HG02938 (cell line): Measurements from ENCODE around the gene OR6C70.
"Not testable (repeated sequence)": the region's sequence is repeated elsewhere in the genome, so short reads cannot be mapped to it uniquely, and the experiment has no call there.

Source experiments
- ATAC-seq: cut with Tn5 transposase; IDR thresholded peaks from one replicate; pipeline ENCODE4 v1.9.1; 2021; ENCODE audit warnings: mild to moderate bottlenecking, moderate library complexity; ENCODE audit not compliant: unreplicated experiment

Gene OR6C70

DNA sequence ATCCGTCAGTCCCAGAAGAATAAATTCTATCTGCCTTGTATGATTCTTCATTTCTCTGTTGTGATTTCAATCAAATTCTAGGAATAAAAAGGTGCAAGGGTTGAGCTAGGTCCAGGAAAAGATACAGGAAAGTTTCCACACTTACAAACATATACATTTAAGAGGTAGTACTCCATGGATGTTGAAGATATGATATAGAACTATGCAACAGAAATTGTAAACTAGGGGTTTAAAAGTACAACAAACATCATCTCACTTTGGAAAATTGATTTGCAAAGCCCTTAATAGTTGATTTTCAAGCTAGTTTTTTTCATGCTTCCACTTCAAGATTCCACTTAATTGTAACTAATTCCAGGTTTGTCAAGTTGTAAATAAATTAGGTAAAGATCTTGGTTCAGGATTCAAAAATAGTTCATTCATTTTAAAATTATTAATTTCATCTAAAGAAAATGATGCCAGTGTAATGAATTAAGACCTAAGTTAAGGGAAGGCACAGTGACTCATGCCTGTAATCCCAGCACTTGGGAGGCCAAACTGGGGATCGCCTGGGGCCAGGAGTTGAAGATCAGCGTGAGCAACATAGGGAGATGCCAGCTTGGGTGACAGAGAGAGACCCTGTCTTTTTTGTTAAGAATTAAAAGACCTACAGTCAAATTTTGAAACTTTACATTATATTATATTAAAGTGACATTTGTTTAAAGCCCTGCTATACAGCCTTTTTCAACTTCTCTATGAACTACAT is at the start of gene OR6C70:
TSS of gene OR6C70 (minus strand) at position 51 of the 742 bp plus-strand sequence. CDS start at position 51, 0 bp downstream.
- ATAC-seq = no peak

DNA sequence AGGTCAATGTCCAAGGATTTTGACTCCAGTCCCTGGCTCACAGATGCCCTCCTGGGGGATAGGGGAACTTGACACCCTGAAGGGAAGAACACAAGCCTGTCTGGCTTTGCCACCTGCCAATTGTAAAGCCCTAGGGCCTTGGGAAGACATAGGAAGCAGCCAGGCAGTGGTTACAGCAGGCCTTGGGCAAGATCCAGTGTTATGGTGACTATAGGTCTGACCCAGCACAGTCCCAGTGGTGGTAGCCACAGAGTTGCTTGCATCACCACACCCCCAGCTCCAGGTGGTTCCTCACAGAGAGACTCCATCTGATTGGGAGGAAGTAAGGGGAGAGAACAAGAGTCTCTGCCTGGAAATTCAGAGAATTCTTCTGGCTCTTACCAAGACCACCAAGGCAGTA is 46.5 kb upstream of the OR6C70 start:
- ATAC-seq = no peak

DNA sequence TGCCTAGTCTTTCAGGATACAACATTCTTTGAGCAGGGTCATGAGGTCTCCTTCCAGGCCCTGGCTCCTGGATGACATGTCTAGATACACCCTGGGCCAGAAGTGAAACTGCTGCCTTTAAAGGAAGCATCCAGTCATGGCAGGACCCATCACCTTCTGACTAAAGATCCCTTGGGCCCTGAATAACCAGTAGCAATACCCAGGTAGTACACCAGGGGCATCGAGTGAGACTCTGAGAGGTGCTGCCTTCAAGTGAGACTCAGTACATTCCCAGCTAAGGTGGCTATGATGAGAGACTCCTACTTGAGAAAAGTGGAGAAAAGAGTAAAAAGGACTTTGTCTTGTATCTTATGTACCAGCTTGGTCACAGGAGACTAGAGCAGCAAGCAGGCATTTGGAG is 45.8 kb upstream of the OR6C70 start:
- no peak for ATAC-seq

DNA sequence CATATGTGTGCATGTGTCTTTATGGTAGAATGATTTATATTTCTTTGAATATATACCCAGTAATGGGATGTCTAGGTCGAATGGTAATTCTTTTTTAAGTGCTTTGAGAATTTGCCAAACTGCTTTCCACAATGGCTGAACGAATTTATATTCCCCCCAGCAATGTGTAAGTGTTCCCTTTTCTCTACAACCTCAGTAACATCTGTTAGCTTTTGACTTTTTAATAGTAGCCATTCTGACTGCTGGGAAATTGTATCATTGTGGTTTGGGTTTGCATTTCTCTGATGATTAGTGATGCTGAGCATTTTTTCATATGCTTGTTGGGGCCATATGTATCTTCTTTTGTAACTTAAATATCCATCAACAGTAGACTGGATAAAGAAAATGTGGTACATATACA is 31.7 kb upstream of the OR6C70 start:
- ATAC-seq = no peak

DNA sequence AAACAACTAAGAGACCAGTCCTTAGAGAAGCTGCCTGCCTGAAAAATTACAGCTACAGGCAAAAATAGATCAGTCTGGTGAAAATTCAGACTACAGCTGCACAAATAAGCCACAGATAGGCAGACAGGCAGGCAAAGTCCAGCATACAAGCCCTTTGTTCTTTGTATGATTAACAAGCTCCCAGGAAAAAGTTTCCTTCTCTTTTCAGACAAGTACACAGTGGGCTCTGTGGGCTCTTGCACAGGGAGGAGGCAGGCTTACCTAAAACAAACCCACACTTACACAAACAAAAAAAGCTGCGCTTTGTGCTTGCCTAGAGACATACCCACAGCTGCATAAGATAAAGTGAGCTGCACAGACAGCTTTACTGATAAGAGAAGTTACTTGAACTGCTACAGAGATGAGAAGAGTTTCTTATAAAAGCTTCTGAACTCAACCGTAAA is 29.9 kb upstream of the OR6C70 start:
- no peak for ATAC-seq

DNA sequence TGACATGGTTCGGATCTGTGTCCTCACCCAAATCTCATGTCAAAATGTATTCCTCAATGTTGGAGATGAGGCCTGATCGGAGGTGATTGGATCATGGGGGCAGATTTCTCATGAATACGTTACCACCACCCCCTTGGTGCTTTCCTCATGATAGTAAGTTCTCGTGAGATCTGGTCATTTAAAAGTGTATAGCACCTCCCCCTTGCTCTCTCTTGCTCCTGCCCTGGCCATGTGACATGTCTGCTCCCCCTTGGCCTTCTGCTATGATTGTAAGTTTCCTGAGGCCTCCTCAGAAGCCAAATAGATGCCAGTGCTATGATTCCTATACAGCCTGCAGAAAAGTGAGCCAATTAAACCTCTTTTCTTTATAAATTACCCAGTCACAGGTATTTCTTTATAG is 29.3 kb upstream of the OR6C70 start:
- no peak for ATAC-seq

DNA sequence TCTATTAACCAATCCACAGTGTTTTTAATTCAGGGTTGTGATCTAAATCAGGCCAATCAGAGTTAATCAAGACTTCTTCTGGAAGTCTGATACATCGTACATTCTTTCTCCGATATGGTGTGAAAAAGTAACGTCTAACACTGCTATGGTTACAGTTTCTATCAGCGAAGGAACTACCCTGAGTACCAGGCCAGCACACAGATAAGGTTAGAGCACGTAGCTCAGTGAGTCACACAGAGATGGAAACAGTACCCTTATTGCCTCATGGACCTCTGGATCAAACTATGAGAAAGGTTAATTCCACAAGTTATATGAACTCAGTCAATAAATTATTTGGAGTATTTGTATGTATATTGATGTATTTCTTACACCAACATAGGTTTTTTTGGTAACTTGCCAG is 25.6 kb upstream of the OR6C70 start:
- no peak for ATAC-seq

DNA sequence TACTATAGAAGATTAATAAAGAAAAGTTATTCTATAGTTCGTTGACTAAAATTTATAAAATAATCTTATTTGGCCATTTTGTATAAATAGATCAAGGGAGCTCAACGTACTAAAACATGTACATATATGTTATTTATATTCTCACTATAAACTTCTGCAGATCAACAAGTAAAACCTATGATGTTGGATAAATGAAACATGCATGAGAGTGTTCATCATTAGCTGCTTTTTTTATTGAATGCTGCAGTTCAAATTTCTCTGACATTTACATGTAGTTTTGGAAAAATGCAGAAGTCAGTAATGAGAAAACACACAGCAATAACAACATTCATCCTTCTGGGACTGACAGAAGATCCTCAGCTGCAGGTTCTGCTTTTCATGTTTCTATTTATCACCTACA is 22.1 kb upstream of the OR6C70 start, which contains the start of gene OR6C68:
TSS of gene OR6C68 (plus strand) at position 301 of the 400 bp plus-strand sequence. CDS start at position 301, 0 bp downstream.
- ATAC-seq = no peak

DNA sequence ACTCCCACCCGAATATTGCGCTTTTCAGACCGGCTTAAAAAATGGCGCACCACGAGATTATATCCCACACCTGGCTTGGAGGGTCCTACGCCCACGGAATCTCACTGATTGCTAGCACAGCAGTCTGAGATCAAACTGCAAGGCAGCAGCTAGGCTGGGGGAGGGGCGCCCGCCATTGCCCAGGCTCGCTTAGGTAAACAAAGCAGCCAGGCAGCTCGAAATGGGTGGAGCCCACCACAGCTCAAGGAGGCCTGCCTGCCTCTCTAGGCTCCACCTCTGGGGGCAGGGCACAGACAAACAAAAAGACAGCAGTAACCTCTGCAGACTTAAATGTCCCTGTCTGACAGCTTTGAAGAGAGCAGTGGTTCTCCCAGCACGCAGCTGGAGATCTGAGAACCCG is 14.3 kb upstream of the OR6C70 start:
- ATAC-seq = not testable (repeated sequence)

DNA sequence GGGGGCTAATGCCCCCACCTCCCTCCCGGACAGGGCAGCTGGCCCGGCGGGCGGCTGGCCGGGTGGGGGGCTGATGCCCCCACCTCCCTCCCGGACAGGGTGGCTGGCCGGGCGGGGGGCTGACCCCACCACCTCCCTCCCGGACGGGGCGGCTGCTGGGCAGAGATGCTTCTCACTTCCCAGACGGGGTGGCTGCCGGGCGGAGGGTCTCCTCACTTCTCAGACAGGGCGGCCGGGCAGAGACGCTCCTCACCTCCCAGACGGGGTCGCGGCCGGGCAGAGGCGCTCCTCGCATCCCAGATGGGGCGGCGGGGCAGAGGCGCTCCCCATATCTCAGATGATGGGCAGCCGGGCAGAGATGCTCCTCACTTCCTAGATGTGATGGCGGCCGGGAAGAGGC is 9.2 kb upstream of the OR6C70 start:
- ATAC-seq = not testable (repeated sequence)

DNA sequence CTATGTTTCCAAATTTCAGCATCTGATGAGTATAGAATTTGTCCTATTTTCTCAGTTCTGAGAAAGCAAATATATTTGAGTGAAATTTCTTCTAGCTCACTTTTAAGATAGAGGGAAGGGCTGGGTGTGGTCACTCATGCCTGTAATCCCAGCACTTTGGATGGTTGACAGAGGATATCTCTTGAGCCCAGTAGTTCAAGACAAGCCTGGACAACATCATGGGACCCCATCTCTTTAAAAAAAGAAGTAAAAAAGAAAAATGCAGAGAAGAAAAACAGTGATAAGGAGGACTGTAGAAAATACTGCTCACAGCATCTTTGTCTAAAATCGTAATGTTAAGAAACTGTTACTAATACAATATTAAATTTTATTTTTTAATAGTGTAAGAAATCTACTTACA is 2.3 kb upstream of the OR6C70 start:
- ATAC-seq = no peak

DNA sequence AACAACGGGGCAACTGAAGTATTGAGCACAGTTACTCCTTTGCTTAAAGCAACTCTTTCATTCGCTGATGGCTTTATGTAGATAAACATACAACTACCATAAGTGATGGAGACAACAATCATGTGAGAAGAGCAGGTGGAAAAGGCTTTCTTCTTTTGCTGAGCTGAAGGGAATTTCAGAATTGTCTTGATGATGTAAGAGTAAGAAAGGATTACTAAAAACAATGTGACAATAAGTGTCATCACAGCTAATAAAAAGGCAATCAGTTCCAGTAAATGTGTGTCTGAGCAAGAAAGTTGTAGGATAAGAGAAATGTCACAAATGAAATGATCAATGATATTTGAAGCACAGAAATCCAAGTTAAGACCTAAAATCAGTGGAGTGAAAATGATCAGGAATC is 647 bp downstream of the OR6C70 start:
- no peak for ATAC-seq

DNA sequence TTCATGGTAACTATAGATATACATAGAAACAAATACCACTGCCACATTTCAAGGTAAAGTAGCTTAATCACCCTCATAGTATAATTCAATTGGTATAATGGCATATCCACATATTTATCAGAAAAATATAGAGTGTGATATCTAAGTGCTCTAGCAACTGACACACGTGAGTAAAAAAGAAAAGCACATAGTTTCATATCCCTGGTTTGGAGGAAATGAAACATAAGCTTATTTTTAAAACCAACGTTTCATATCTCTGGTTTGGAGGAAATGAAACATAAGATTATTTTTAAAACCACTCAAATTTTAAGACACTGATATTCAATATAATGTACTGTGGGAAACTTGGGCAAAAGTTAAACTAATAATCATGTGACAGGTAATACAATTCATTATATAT is 2.1 kb downstream of the OR6C70 start:
- ATAC-seq = no peak

DNA sequence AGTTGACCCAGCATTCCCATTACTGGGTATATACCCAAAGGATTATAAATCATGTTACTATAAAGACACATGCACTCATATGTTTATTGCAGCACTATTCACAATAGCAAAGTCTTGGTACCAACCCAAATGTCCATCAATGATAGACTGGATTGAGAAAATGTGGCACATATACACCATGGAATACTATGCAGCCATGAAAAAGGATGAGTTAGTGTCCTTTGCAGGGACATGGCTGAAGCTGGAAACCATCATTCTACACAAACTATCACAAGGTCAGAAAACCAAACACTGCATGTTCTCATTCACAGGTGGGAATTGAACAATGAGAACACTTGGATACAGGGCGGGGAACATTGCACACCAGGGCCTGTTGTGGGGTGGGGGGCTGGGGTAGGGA is 5.0 kb downstream of the OR6C70 start:
- ATAC-seq = not testable (repeated sequence)

DNA sequence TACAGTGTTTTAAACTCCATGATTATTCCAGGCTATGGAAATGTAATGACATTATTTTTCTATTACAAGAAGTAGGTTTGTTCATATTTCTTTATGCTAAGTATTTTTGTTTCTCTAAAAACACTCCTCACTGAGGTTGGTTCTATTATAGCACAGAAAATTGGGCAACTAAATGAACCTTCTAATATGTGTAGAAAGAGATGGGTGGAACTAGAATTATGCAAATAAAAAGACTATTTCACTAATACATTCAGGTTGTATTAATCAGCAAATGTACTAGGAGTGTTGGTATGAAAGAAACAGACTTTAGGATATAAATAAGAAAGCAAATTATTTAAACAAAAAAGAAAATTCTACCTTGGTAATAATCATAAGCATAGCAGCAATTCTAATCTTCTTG is 21.1 kb downstream of the OR6C70 start:
- no peak for ATAC-seq

DNA sequence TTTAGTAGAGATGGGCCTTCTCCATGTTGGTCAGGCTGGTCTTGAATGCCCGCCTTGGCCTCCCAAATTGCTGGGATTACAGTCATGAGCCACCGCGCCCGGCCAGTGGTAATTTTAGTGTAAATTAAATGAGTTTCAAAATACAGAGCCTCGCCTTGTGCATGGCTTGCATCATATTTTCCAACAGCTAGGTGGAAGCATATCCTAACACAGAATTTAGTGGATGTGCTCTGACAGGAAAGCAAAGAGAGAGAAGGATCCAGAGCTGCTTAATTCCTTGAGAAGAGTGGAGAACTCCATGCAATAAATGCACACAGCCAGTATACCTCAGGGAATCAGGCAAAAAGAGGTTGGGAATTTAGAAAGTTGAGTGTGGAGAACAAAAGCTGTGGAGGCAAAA is 23.6 kb downstream of the OR6C70 start:
- ATAC-seq = no peak

DNA sequence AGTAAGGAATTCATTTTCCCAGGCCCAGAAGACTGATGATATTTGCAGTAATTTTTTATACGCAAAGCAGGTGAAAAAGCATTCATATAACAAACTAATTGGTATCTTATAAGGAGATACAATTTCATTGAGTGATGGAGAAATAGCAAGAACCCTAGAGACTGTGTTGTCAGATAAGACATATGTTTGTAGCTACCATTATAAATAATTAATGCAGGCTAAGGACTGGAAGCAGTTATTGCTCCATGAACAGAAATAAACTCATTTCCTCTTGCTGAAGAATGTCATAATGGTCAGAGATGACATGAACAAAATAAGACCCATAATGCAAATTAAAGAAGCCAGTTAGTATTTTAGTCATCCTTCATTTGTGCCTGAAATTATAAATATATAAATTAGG is 24.6 kb downstream of the OR6C70 start:
- no peak for ATAC-seq

DNA sequence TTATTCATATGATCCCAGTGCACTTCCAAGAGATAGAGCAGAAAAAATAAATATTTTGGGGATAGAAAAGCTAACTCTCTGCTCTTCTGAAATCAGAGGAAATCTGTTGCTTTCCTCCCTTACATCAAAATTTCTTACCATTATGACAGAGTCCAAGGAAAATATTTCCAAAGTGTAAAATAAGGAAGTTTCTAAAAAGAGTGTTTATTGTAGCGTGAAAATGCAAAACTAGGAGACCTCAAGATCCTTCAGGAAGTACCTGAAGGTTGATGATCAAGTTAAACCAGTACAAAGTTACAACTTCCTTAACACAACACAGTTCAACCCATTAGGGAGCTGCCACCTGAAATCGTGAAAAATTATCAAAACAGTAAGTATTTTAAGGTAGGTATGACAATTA is 26.2 kb downstream of the OR6C70 start, which contains the start of gene OR6C2:
TSS of gene OR6C2 (plus strand) at position 301 of the 400 bp plus-strand sequence. CDS start 8,138 bp downstream, outside the sequence.
- ATAC-seq = no peak

DNA sequence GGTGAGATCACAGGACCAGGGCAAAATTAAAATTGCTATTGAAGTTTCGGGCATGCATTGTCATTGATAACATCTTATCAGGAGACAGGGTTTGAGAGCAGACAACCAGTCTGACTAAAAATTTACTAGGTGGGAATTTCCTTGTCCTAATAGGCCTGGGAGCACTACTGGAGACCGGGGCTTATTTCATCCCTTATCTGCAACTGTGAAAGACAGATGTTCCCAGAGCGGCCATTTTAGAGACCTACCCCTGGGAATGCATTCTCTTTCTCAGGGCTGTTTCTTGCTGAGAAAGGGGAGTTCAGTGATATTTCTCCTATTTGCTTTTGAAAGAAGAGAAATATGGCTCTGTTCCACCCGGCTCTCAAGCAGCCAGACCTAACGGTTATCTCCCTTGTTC is 28.7 kb downstream of the OR6C70 start:
- not testable (repeated sequence) for ATAC-seq

DNA sequence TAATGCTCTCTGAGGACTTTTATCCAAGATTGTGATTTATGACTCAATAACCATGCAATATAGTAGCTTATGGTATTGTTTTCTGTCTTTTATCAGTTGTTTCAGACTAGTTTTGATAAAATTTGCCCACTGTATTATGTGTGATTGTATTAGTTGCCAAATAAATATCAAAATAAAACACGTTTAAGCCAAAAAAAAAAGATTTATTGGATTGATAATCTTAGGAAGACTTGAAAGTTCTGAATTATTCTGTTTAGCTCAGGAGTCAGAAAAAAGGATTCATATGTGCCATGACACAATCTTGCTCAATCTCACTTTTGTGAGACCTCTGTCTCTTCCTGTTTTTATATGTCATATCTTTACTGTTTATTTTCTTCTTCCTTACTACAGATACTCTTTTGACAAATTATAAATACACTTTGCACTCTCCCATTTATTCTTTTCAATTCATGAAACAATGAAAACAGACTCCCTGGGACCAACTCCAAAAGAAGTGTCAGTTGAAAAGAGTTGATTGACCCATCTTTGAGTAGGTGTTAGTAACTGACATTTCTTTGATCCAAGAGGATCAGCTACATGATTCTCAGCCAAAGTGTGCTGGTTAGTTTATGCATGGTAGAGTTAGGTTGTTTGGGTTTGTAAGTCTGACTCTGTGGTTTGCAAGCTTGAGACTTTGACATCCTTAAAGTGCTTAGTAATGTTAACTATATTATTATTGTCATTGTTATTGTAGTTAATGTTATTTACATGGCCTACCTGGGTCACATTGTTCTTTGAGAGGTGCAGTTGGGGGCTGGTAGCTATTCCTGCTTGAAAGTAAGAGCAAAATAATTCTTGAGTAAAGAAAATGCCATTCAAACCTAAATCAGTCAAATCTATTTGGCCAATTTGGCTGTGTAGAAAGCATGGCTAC is 41.4 kb downstream of the OR6C70 start:
- ATAC-seq = no peak

DNA sequence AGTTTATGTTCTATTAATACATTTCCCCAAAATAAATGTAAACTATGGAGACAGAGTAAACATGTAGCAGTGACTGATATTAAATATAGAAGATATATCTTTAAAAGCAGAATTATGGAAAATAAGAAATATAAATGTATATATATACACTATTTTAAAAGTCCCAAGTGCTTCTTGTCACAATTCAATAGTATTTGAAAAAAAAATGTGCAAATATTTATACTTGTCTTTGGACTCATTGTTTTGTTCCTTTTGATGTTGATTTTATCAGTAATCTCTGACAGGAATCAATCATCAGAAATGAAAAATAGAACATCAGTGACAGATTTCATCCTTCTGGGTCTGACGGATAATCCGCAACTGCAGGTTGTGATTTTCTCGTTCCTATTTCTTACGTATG is 44.0 kb downstream of the OR6C70 start, which contains the start of gene OR6C76:
TSS of gene OR6C76 (plus strand) at position 301 of the 400 bp plus-strand sequence. CDS start at position 301, 0 bp downstream.
- ATAC-seq = no peak
